PC-3 (cell line): ENCODE data around the gene TSPAN8. TPM values are rescaled to one million over a fixed set of nuclear protein-coding genes. Genes with fewer than 3 reads are reported as not detected.

Experiments used
- ATAC-seq: fragments of 200-7000 bp; cut with Tn5 transposase; 2 replicates; pipeline ENCODE4 v1.9.1; 2020; ENCODE audit warnings: mild to moderate bottlenecking, moderate library complexity
- BruUV-seq: library from RNA; stranded (reverse); fragments of 400-500 nt; replicated peaks from 2 replicates; lab custom pipeline; 2021; lab: Mats Ljungman, UMichigan
- CTCF ChIA-PET: fragments of 300-600 bp; sonication (Branson Sonifier 250); formaldehyde crosslinking; loops from one replicate; lab custom pipeline; 2022; ENCODE audit warnings: antibody characterized with exemption; lab: Charles Lee
- POLR2A ChIA-PET: fragments of 300-600 bp; sonication (Branson Sonifier 250); formaldehyde crosslinking; loops from one replicate; lab custom pipeline; 2022; ENCODE audit warnings: antibody characterized with exemption; ENCODE audit not compliant: unreplicated experiment; lab: Charles Lee
- DNase-seq: peaks from one replicate; pipeline ENCODE4 v3.0.0-alpha.2; 2015
- H2AFZ ChIP-seq: fragments of 300-600 bp; sonication (generic); 2 replicates; pipeline ENCODE4 v1.6.0; 2016; ENCODE audit warnings: antibody characterized with exemption, low read length
- H3F3A ChIP-seq: fragments of 300-600 bp; sonication (generic); one replicate; pipeline ENCODE4 v1.6.0; 2017; ENCODE audit warnings: antibody characterized with exemption, low read length, control low read depth, mild to moderate bottlenecking; ENCODE audit not compliant: unreplicated experiment
- H3K27ac ChIP-seq: fragments of 300-600 bp; sonication (generic); 2 replicates; pipeline ENCODE4 v1.5.1; 2016; ENCODE audit warnings: mild to moderate bottlenecking, low read length
- H3K27me3 ChIP-seq: fragments of 300-600 bp; sonication (generic); 2 replicates; pipeline ENCODE4 v1.6.1; 2016; ENCODE audit warnings: low read length, mixed read lengths
- H3K36me3 ChIP-seq: fragments of 300-600 bp; sonication (generic); 2 replicates; pipeline ENCODE4 v1.6.1; 2016; ENCODE audit warnings: low read depth, mixed run types, low read length, mixed read lengths
- H3K4me1 ChIP-seq: fragments of 300-600 bp; sonication (generic); 2 replicates; pipeline ENCODE4 v1.5.1; 2016; ENCODE audit warnings: low read length; ENCODE audit not compliant: insufficient read depth
- H3K4me2 ChIP-seq: fragments of 300-600 bp; sonication (generic); 2 replicates; pipeline ENCODE4 v1.6.0; 2016; ENCODE audit warnings: low read length
- H3K4me3 ChIP-seq: fragments of 300-600 bp; sonication (generic); 2 replicates; pipeline ENCODE4 v1.5.1; 2016; ENCODE audit warnings: mild to moderate bottlenecking, low read length, mixed read lengths
- H3K79me2 ChIP-seq: fragments of 300-600 bp; sonication (generic); 2 replicates; pipeline ENCODE4 v1.6.1; 2017; ENCODE audit warnings: low read length, mixed read lengths
- H3K9ac ChIP-seq: fragments of 300-600 bp; sonication (generic); 2 replicates; pipeline ENCODE4 v1.6.0; 2016; ENCODE audit warnings: mild to moderate bottlenecking, low read length
- H3K9me2 ChIP-seq: fragments of 300-600 bp; sonication (generic); replicated peaks from 2 replicates; pipeline ENCODE4 v1.6.1; 2016; ENCODE audit warnings: mixed run types, low read length, mixed read lengths
- H3K9me3 ChIP-seq: fragments of 300-600 bp; sonication (generic); 2 replicates; pipeline ENCODE4 v1.6.1; 2016; ENCODE audit warnings: low read length, mixed read lengths
- H4K20me1 ChIP-seq: fragments of 300-600 bp; sonication (generic); 2 replicates; pipeline ENCODE4 v1.6.1; 2016; ENCODE audit warnings: low read length, mixed read lengths
- EZH2 ChIP-seq: fragments of 300-600 bp; sonication (generic); IDR thresholded peaks from one replicate; pipeline ENCODE4 v1.6.1; 2017; ENCODE audit warnings: antibody characterized with exemption, mild to moderate bottlenecking, low read length; ENCODE audit not compliant: unreplicated experiment
- EZH2phosphoT487 ChIP-seq: fragments of 300-600 bp; sonication (generic); IDR thresholded peaks from 2 replicates; pipeline ENCODE4 v1.6.1; 2018; ENCODE audit warnings: mild to moderate bottlenecking, antibody characterized with exemption, low read length, borderline replicate concordance
- intact Hi-C: fragments of 100-400 bp; cut with micrococcal nuclease; formaldehyde crosslinking; loops from 2 replicates; pipeline ENCODE4 v1.9.0; 2023
- total RNA-seq: library from RNA; depleted of rRNA; stranded (reverse); fragments of >200 nt; gene quantifications from 2 replicates; pipeline ENCODE4 v1.2.3, GENCODE V29; 2014
- TF ChIP-seq, protein P1 (sequence below): fragments of 300-600 bp; sonication (generic); conservative IDR thresholded peaks from 2 replicates; pipeline ENCODE4 v1.5.1; 2017; ENCODE audit warnings: antibody characterized with exemption, low read depth, mild to moderate bottlenecking, low read length

Gene TSPAN8
- total RNA-seq, 1 experiment from 2014 or later, result 1.3 TPM

DNA sequence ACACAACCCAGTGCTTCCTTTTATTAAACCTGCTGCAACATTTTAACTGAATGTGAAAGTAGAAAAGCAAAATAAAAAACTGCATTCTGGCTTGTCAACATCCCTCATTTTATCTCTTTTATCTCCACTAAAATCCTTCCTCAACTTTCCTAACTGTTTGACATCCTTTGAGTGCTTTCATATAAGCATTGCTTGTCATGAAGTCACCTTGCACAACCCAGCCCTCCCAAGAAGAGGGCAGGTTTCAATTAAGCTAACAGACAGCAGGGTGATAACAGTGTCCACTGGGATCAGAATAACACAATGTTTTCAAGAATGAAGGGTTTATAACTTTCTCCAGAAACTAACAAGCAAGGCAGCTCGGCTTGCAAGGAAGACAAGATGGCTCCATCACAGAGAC, 16.3 kb upstream of the TSPAN8 start:
- ATAC-seq (no peak), DNase-seq (no peak)
- H3K36me3 ChIP-seq, result no peaks in the 10 kb centered on the region
- no peak overlapping the region for H3K27ac ChIP-seq
- no peak overlapping the region for H3K4me3 ChIP-seq
- POLR2A ChIA-PET, result no interaction called here
- no peaks in the 10 kb centered on the region for H3K9me3 ChIP-seq
- intact Hi-C loops, result no loop called here
- no peaks in the 10 kb centered on the region for H3K4me1 ChIP-seq
- no peaks in the 10 kb centered on the region for H3K9me2 ChIP-seq
- no peaks in the 10 kb centered on the region for H3K27me3 ChIP-seq
- no peak overlapping the region for H3K4me2 ChIP-seq
- no peaks in the 10 kb centered on the region for H3K79me2 ChIP-seq
- CTCF ChIA-PET, result no interaction called here
- no peak overlapping the region for H2AFZ ChIP-seq
- H3F3A ChIP-seq, result no peaks in the 10 kb centered on the region
- TF ChIP-seq EZH2, result no peak
- BruUV-seq, result no TSS peak
- no peak overlapping the region for H3K9ac ChIP-seq
- H4K20me1 ChIP-seq, result no peaks in the 10 kb centered on the region

DNA sequence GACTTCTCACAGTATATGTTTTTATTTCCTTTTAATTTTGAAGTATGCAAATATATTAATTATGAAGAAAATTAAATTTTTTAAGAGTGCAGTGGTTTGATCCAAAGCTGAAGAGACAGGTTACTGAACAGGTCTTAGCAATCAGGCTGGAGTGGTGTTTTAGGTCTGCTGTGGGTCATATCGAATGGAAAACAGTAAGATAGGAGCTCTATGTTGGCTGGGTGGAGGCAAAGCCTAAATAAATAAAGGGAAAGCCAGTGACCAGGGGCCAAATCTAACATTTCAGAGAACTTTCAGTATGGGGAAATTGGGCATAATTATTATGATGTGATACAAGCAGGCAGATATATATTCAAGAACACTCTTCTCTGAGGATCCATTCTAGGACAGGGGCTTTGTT, 12.7 kb upstream of the TSPAN8 start:
- ChIA-PET POLR2A (no interaction called here), CTCF (no interaction called here)
- intact Hi-C loops, result no loop called here
- BruUV-seq, result no TSS peak
- no peaks in the 10 kb centered on the region for H4K20me1 ChIP-seq
- H3K9ac ChIP-seq, result no peak overlapping the region
- no peak overlapping the region for H2AFZ ChIP-seq
- H3K9me2 ChIP-seq, result no peaks in the 10 kb centered on the region
- H3K27me3 ChIP-seq, result no peaks in the 10 kb centered on the region
- TF ChIP-seq EZH2, result no peak
- TF ChIP-seq, protein P1, sequence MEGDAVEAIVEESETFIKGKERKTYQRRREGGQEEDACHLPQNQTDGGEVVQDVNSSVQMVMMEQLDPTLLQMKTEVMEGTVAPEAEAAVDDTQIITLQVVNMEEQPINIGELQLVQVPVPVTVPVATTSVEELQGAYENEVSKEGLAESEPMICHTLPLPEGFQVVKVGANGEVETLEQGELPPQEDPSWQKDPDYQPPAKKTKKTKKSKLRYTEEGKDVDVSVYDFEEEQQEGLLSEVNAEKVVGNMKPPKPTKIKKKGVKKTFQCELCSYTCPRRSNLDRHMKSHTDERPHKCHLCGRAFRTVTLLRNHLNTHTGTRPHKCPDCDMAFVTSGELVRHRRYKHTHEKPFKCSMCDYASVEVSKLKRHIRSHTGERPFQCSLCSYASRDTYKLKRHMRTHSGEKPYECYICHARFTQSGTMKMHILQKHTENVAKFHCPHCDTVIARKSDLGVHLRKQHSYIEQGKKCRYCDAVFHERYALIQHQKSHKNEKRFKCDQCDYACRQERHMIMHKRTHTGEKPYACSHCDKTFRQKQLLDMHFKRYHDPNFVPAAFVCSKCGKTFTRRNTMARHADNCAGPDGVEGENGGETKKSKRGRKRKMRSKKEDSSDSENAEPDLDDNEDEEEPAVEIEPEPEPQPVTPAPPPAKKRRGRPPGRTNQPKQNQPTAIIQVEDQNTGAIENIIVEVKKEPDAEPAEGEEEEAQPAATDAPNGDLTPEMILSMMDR, result no peak
- no peak for TF ChIP-seq EZH2phosphoT487
- H3K79me2 ChIP-seq, result no peaks in the 10 kb centered on the region
- H3K4me2 ChIP-seq, result no peak overlapping the region
- H3K27ac ChIP-seq, result no peak overlapping the region
- H3K36me3 ChIP-seq, result no peaks in the 10 kb centered on the region
- DNase-seq (no peak), ATAC-seq (no peak)
- no peaks in the 10 kb centered on the region for H3K4me1 ChIP-seq
- no peaks in the 10 kb centered on the region for H3F3A ChIP-seq
- H3K9me3 ChIP-seq, result no peaks in the 10 kb centered on the region
- H3K4me3 ChIP-seq, result no peak overlapping the region

DNA sequence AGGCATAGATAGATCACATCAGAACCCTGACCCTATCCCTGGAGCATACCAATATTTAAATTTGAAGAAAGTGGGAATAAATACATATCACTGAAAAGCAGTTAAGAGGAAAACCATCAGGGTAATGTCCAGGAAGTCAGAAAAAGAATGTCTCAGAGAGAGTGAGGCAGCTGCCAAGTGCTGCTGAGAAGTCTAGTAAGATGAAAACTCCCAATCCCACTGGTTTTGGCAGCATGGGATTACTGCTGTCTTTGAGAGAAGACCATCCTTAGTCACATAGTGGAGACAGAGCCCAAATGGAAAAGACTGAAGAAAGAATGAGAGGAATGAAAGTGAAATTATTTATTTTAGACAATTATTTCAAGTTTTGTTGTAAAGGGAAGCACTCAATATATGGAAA, 11.5 kb upstream of the TSPAN8 start:
- CTCF ChIA-PET, result no interaction called here
- no peak for TF ChIP-seq EZH2
- TF ChIP-seq, protein P1, result no peak
- no peak for TF ChIP-seq EZH2phosphoT487
- Histone ChIP-seq H3K27me3 (no peaks in the 10 kb centered on the region), H3K9me3 (no peaks in the 10 kb centered on the region), H3K79me2 (no peaks in the 10 kb centered on the region), H3K27ac (no peak overlapping the region), H3K4me3 (no peak overlapping the region), H4K20me1 (no peaks in the 10 kb centered on the region), H3K4me2 (no peak overlapping the region), H3K4me1 (peaks cover 8% of the 10 kb centered on the region; the same call in 1 of the 2 replicates), H2AFZ (no peak overlapping the region), H3K9ac (no peak overlapping the region), H3F3A (no peaks in the 10 kb centered on the region), H3K36me3 (no peaks in the 10 kb centered on the region), H3K9me2 (no peaks in the 10 kb centered on the region)
- POLR2A ChIA-PET, result no interaction called here
- intact Hi-C loops, result no loop called here
- no TSS peak for BruUV-seq
- DNase-seq (no peak), ATAC-seq (no peak)
